Activated T-helper 1 cell treated with anti-CD3 and anti-CD28 coated beads, Interleukin-2, amount 50 U/mL, for 16 hours (primary cell): Measurements from ENCODE around the gene SUSD1.
"Not testable (repeated sequence)": the region's sequence is repeated elsewhere in the genome, so short reads cannot be mapped to it uniquely, and the experiment has no call there.

Experiments used
- DNase-seq, 2 donors: peaks; one replicate each; pipeline ENCODE4 v3.0.0-alpha.2; 2020; ENCODE audit warnings: low read depth in 1 of 2, low spot score in 1 of 2

Gene SUSD1

DNA sequence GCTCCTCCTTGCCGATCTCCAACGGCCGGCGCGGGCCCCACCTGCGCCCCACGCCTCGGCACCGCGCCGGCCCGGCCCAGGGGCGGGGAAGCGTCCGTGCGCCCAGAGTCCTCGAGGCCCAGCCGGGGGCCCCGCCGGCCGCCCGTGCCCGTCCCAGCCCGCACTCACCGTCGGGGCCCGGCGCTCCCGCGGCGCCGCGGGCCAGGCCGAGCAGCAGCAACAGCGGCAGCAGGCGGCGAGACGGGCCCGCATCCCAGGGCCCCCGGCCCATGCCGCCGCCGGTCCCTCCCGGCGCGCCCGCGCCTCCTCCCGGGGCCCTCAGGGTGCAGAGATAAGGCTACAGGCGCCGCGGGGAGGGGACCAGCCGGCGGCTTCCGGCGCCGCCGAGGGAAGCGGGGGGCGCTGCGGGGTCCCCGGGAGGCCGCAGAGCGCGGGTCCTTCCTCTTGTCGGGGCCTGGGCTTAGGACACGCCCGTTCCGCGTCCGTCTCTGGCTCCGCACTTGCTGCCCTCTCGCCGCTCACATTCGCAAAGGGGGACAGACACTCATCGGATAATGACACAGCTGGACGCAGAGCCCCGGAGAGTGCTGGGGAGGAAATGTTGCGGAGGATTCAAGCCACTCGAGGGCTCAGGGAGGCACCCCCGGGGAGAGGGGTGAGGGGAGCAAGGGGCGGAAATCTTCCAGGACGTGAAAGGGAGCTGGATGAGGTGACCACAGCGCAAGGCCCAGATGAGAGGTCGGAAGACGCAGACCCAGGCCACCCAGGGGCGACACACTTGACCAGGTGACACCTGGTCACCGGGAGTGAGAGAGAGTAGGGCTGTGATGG, at the start of gene SUSD1:
Gene SUSD1, minus strand, starts transcription at position 333 of the 831 bp plus-strand sequence. Its CDS starts 62 bp downstream, at position 271.
- no peak for DNase-seq

DNA sequence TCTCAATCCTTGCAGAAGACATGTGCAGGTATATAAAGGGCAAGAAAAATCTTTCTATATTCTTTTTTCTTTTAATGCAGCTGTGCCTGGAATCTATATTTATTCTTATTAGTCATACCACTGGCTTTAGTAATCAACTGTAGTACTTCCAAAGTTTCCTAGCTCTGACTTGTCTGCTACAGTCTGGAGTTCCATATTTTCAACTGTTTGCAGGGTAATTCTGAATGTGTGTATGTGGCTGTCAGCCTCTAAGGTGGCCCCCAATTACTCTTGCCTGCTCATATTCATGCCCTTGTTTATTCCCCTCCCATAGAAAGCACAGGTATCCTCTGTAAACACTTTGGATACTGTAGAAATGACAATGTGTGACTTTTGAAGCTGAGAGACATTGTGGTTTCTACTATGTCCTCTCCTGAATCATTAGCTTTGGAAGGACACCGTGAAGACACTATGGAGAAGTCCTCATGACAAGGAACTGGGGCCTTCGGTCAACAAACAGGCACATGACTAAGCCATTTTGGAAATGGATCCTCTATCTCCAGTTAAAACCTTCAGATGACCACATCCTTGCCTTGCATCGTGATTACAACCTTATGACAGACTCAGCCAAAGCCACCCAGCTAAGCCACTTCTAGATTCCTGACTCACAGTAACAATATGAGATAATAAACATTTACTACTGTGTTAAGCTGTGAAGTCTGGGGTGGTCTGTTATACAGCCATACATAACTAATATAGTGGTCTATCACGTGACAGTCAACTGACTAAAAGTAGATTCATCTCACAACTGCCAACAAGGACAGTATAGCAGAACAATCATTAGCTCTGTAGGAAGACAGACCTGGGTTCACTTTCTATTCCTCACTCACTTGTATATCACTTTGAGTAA, 49.5 kb upstream of the SUSD1 start:
- DNase-seq = no peak

DNA sequence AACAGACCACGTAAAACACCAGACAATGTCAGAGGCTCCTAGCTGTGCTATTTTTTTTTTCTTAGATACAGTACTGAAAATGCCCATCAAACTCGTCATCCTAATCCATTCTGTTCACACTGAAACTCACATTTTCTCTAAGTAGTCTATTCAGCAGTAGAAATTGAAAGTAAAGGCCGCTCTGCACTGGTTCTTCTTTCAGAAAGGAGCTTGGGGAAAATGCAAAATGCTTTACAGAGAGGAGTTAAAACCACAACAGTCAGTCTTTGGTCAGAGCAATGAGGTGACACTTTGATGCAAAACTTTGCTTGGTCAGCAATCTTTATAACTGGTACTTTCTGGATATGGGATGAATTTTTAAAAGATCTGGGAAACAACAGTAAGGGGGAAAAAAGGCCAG, 43.8 kb upstream of the SUSD1 start:
- no peak for DNase-seq

DNA sequence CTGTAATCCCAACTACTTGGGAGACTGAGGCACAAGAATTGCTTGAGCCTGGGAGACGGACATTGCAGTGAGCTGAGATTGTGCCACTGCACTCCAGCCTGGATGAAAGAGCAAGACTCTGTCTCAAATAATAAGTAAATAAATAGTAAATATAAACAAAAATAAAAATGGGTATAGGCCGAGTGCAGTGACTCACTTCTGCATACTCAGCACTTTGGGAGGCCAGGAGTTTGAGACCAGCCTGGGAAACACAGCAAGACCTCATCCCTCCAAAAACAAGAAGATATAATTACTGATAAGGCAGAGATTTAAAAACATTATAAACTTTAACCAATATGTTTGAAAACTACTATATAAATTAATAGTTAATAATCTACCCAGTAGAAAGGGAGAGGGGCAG, 37.8 kb upstream of the SUSD1 start:
- no peak for DNase-seq

DNA sequence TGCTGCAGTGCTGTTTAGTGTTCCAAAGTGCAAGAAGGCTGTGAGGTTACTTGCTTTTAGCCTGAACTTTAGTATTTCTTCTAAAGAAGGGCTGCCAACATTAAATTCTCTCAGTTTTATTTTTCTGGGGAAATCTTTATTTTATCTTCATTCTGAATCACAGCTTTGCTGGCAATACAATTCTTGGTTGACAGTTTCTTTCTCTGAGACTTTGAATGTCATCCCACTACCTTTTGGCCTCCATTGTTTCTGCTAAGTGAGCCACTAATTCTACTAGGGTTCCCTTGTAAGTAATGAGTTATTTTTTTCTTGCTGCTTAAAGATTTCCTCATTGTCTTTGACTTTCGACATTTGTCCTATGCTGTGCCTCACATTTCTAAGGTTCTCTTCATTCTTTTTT, 32.4 kb upstream of the SUSD1 start:
- no peak for DNase-seq

DNA sequence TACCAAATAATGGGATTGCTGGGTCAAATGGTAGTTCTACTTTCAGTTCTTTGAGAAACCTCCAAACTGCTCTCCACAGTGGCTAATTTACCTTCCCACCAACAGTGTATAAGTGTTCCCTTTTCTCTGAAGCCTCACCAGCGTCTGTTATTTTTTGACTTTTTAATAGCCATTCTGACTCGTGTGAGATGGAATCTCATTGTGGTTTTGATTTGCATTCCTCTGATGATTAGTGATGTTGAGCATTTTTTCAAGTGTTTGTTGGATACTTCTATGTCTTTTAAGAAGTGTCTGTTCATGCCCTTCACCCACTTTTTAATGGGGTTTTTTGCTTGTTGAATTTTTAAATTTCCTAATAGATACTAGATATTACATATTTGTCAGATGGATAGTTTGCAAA, 28.4 kb upstream of the SUSD1 start:
- DNase-seq = no peak

DNA sequence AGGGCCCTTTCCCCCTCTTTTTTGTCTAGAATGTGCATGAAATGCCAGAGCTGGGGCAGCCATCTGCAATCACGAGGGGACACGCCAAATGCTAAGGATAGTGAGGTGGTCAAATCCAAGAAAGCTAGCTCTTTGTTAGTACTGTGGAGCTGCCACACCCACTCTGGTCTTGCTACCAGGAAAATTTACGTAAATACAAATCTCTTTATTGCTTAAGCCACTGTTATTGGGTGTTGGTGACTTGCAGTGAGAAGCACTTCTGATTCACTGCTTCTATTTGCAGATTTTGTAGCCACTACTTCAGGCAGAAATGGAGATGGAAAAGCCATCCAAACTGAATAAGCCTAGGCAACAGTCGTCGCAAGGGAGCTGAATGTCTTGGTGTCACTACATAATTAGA, 25.6 kb upstream of the SUSD1 start:
- no peak for DNase-seq

DNA sequence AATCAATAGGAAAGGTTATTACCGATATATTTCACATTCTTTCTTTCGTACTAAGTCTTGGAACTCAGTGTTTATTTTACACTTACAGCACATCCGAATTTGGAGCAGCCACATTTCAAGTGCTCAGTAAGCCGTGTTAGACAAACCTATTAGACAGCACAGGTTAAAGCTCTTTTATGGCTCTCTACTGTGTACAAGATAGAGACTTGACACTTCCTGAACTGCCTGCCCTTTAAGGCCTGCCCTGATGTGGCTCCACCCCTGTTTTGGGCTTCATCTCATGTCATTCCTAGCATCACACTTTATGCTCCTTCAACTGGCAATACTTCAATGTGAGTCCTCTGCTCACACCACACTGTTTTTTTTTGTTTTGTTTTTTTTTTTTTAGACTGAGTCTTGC, 23.5 kb upstream of the SUSD1 start:
- DNase-seq = no peak

DNA sequence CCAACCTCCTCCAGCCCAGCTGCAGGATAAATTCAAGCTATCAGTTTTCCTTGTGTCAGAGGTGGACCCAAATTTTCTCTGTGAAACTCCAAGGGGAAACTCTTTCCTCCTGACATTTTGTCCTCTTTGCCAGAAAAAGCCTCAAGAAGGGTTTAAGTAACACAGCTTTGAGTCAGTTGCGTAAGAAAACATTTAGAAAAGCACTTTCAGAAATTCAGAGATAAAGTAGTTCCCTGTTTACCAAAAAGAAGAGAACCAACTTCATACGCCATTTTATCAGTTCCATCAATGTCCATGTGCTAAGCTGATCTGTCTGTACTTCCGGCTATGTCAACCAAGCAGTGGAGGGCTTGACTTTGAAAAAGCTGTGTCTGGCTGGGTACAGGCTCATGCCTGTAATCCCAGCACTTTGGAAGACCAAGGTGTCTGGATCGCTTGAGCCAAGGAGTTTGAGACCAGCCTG, 19.9 kb upstream of the SUSD1 start:
- DNase-seq = no peak

DNA sequence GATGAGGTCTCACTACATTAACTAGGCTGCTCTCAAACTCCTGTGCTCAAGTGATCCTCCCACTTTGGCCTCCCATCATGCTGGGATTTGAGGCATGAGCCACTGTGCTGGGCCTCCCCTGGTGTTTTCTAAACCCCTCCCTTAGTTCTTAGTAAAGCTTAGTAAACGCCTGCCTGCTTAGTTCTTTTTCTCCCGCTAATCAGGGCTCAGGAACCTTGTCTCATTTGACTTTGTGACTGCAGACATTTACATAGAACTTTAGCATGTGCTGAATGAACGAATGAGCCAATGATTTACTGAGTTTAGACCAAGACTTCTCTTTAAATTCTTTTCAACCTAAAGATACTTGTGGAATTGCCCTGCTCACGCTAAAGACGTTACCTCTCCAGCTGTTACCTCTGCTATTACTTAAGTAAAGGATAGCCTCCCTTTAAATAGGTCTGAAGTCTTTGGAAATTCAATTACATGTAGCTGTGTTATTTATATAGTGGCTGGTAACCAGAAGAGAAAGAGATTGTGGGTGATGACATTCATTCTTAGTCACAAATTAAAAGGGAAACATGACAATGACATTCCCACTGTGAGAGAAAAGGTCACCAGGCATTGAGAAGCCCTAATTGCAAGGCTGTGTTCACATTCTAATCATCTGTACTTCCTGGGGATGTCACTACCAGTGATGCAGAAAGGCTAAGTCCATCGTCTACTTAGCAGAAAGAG, 18.6 kb upstream of the SUSD1 start:
- DNase-seq = no peak

DNA sequence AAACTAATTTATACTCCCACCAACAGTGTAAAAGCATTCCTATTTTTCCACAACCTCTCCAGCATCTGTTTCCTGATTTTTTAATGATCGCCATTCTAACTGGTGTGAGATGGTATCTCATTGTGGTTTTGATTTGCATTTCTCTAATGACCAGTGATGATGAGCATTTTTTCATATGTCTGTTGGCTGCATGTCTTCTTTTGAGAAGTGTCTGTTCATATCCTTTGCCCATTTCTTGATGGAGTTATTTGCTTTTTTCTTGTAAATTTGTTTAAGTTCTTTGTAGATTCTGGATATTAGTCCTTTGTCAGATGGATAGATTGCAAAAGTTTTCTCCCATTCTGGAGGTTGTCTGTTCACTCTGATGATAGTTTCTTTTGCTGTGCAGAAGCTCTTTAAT, 15.2 kb upstream of the SUSD1 start:
- DNase-seq = not testable (repeated sequence)

DNA sequence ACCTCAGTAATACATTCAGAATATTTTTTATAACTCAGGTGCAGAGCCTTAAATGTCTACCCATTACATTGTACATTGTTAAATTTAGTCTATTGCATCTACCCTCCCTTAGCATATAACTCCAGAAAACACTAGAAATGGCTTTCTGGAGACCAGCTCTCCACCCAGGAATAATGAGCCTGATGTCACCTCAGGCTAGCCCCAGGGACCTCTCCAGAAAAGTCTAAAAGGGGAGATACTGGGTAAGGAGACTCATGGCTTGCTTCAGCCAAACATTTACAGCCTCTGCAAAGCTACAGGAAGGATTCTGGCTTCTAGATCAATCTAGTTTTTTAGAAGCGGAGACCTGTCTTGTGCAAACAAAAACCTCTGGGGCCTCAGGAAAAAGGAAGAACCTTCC, 13.8 kb upstream of the SUSD1 start:
- DNase-seq = no peak

DNA sequence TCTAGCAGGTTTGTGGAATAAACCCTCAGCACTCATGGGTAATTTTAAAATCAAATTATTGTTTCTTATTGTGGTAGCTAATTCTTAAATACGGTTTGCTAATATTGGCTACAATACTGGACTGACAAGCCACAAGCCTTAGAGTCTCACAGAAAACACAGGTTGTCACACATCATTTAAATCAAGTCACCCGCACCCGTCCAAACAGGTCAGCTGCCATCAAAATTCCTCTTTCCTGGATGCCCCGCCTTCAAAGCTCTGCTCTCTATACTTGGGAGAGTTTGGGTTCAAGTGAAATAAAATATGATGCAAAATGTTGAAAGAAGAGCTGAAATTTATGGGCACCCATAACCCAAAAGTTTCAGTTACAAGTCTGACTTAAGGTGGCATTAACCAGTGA, 12.3 kb upstream of the SUSD1 start:
- DNase-seq = no peak

DNA sequence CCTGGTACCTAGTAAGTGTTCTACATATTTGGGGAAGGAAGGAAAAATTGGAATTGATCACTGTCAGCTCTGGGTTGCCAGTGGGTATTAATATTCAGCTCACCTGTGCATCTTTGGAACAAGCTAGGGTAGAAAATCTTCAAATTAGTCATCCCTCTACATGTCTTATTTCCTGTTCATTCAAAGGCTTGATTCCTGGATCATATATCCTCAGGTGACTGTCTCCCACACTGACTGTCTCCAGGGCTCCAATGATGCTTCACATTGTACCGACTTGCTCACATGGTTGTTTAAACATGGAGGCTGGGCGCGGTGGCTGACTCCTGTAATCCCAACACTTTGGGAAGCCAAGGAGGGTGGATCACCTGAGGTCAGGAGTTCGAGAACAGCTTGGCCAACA, 11.6 kb upstream of the SUSD1 start:
- no peak for DNase-seq

DNA sequence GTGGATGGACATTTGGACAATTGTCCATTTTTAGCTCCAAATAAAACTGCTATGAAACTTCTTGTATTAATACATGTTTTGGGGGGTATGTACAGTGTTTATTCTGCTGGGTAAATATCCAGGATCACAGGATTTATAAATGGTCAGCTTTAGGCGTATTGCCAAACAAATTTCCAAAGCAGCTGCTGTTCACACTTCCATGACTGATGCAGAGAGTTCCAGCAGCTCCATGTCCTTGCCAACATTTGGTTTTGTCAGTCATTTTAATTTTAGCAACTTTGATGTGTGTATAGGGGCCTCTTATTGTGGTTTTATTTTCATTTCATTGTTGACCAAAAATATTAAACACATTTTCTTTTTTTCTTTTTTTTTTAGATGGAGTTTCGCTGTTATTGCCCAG, 9.8 kb upstream of the SUSD1 start:
- no peak for DNase-seq

DNA sequence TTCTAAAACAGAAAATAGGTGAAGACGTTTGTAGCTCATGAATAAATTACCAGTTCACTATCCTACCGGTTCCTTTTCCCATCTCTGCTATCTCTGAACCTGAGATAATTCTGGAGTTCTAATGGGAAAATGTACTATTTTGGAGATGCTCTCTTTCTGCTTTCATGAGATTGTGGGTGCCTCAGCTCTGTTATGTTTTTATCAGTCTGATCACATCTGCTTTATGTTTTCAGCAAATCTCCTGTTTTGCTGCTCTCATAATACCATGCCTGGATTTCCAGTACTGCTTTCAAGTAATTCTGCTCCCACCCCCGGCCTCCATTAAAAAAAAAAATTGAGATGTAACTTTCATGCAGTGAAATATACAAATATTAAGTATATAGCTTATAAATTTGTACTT, 9.1 kb upstream of the SUSD1 start:
- DNase-seq = no peak

DNA sequence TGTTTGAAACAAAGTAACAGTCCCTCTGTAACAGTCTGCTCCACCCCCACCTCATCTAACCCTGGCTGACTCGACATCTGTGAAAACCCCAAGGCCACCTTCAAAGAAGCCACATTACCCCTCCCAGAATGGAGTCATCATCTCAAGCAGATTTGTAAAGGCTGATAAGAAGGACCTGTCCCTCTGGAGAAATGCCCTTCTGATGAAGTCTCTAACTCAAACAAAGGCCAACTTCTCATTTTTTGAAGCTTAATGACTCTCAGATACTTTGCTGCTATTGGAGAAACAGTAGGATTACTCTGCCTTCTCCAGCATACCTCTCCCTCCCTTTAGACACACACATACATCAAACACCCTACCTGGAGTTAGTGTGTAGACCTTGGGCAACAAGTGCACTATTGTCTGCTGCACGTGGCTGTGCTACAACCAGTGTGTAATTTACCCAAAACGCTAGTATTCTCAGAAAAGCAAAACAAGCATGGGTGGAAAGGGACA, 5.3 kb upstream of the SUSD1 start:
- no peak for DNase-seq

DNA sequence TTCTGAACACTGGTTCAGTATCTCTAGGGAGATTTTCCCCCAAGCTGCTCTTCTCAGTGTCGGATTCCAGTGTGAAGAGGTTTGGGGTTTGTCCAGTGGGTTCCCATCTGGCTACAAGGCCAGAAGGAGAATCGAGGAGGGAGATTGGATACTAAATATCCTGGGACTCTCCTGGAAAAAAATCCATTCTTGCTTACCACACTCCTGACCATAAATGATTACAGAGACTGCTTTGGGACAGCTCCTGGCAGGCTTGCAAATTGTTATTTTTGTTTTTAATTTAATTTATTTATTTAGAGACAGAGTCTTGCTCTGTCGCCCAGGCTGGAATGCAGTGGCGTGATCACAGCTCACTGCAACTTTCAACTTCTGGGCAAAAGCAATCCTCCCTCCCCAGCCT, 4.7 kb upstream of the SUSD1 start:
- no peak for DNase-seq

DNA sequence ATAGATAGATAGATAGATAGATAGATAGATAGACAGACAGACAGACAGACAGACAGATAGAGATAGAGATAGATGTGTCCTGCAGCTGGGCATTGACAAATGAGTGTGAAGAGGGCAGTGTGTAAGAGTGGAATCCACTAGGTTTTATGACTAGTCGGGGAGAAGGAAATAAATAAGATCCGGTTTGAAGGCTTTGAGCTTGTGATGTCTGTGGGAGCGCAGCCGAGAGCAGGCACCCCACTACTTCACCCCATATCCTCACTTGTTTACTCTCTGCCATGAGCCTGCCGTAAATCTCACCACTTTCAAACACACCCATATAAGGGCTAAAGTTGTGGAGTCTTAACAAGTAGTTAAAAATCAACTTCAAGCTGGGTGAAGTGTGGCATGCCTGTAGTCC, 1.4 kb upstream of the SUSD1 start:
- DNase-seq = no peak

DNA sequence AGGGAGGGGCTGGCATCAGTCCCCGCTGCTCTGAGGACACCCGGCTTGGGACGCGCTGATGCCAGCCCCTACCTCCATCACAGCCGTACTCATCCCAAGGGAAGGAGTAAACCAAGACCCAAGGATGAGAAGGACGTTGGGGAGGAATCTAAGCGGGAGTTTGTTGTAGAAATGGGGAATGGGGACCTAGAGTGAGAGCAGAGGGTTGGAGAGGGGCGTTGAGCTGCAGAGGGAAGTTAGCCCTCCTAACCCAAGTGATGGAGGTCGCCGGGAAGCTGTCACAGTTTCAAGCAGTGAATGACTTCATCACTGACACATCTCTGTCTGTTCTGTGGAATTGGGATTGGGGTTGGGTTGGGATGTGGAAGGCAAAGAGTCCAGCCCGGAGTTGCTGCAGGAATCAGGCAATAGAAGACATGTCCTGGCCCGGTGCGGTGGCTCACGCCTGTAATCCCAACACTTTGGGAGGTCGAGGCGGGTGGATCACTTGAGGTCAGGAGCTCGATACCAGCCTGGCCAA, 759 bp upstream of the SUSD1 start:
- DNase-seq = no peak
